Ovary (tissue), 3 donors: ENCODE results near the gene SERBP1.

Source experiments
- EP300 ChIP-seq: sonication (generic); formaldehyde crosslinking; IDR thresholded peaks from one replicate; pipeline ENCODE4 v1.6.1; 2017; ENCODE audit warnings: antibody characterized with exemption
- POLR2A ChIP-seq: fragments of 450-650 bp; IDR thresholded peaks from one replicate; pipeline ENCODE4 v1.6.1; 2017; ENCODE audit warnings: antibody characterized with exemption, mild to moderate bottlenecking, moderate library complexity
- TF ChIP-seq, protein P1 (sequence below), 3 donors: fragments of 450-650 bp in 2 of 3; fragments of 200-600 bp in 1 of 3; IDR thresholded peaks; one replicate each; pipeline versions ENCODE4 v1.5.1 to v1.8.0; 2016 to 2022; ENCODE audit warnings: antibody characterized with exemption in 3 of 3, mild to moderate bottlenecking in 1 of 3
- donor health status: DM: no; HTN: no; CAD: no.

DNA sequence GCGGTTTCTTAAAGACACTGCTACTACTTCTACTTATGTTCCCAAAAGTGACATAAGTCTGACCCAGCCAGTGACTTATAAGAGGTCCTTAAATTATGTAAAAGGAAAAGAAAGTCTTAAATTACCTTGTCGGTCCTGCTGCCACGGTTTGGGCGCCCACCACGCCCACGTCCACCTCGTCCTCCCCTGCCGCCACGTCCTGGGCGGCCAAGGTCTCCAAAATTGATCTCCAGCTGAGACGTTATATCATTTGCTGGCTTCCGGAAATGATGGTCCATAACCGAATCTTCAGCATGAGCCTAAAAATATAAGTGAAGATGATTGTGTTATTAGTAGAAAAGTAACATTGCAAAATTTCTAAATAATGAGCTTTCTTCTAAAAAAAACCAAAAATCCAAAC, 15.2 kb downstream of the SERBP1 start:
- TF ChIP-seq, protein P1, sequence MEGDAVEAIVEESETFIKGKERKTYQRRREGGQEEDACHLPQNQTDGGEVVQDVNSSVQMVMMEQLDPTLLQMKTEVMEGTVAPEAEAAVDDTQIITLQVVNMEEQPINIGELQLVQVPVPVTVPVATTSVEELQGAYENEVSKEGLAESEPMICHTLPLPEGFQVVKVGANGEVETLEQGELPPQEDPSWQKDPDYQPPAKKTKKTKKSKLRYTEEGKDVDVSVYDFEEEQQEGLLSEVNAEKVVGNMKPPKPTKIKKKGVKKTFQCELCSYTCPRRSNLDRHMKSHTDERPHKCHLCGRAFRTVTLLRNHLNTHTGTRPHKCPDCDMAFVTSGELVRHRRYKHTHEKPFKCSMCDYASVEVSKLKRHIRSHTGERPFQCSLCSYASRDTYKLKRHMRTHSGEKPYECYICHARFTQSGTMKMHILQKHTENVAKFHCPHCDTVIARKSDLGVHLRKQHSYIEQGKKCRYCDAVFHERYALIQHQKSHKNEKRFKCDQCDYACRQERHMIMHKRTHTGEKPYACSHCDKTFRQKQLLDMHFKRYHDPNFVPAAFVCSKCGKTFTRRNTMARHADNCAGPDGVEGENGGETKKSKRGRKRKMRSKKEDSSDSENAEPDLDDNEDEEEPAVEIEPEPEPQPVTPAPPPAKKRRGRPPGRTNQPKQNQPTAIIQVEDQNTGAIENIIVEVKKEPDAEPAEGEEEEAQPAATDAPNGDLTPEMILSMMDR (IDR thresholded peaks at IDR 0.05), result no peak
- no peak for TF ChIP-seq EP300
- TF ChIP-seq POLR2A, result no peak
